OCI-LY1 (cell line): ENCODE results near the gene SCRN1.

Experiments used
- H2AFZ ChIP-seq: fragments of 200-600 bp; sonication (generic), shearing (Covaris generic); 2 replicates; pipeline ENCODE4 v1.6.0; 2014; ENCODE audit warnings: antibody characterized with exemption, mild to moderate bottlenecking, low read length
- H3F3A ChIP-seq: fragments of 200-600 bp; sonication (generic), shearing (Covaris generic); 2 replicates; pipeline ENCODE4 v1.6.0; 2014; ENCODE audit warnings: mild to moderate bottlenecking, antibody characterized with exemption, low read length, moderate library complexity; ENCODE audit not compliant: insufficient read depth
- H3K27ac ChIP-seq: fragments of 200-600 bp; sonication (generic); 2 replicates; pipeline ENCODE4 v1.5.1; 2014; ENCODE audit warnings: low read length, mixed run types, mild to moderate bottlenecking, low read depth; ENCODE audit not compliant: poor library complexity, severe bottlenecking
- H3K27me3 ChIP-seq: fragments of 200-600 bp; sonication (generic); 2 replicates; pipeline ENCODE4 v1.6.0; 2014; ENCODE audit warnings: antibody characterized with exemption, mild to moderate bottlenecking, low read length, moderate library complexity; ENCODE audit not compliant: insufficient read depth
- H3K36me3 ChIP-seq: fragments of 200-600 bp; sonication (generic); 2 replicates; pipeline ENCODE4 v1.6.1; 2014; ENCODE audit warnings: mild to moderate bottlenecking, antibody characterized with exemption, low read length, moderate library complexity, mixed read lengths; ENCODE audit not compliant: insufficient read depth
- H3K4me1 ChIP-seq: fragments of 200-600 bp; sonication (generic); 2 replicates; pipeline ENCODE4 v1.5.1; 2014; ENCODE audit warnings: mild to moderate bottlenecking, low read length, moderate library complexity; ENCODE audit not compliant: insufficient read depth, severe bottlenecking
- H3K4me2 ChIP-seq: fragments of 200-600 bp; sonication (generic), shearing (Covaris generic); 2 replicates; pipeline ENCODE4 v1.6.1; 2014; ENCODE audit warnings: low read length
- H3K4me3 ChIP-seq: fragments of 200-600 bp; sonication (generic); 2 replicates; pipeline ENCODE4 v1.5.1; 2014; ENCODE audit warnings: low read length, low read depth, mild to moderate bottlenecking, mixed read lengths; ENCODE audit not compliant: poor library complexity, severe bottlenecking
- H3K79me2 ChIP-seq: fragments of 200-600 bp; shearing (Covaris generic); 2 replicates; pipeline ENCODE4 v1.6.1; 2016; ENCODE audit warnings: mixed run types, low read length, mixed read lengths; ENCODE audit not compliant: insufficient read depth
- H3K9ac ChIP-seq: fragments of 200-600 bp; sonication (generic), shearing (Covaris generic); 2 replicates; pipeline ENCODE4 v1.6.1; 2014; ENCODE audit warnings: mild to moderate bottlenecking, low read length, mixed read lengths
- H3K9me2 ChIP-seq: fragments of 200-600 bp; sonication (generic), shearing (Covaris generic); 2 replicates; pipeline ENCODE4 v1.6.1; 2014; ENCODE audit warnings: low read depth, mild to moderate bottlenecking, low read length, mixed read lengths
- H3K9me3 ChIP-seq: fragments of 200-600 bp; shearing (Covaris generic); 2 replicates; pipeline ENCODE4 v1.6.1; 2014; ENCODE audit warnings: low read length, mixed read lengths
- H4K20me1 ChIP-seq: fragments of 200-600 bp; sonication (generic), shearing (Covaris generic); 2 replicates; pipeline ENCODE4 v1.6.0; 2016; ENCODE audit warnings: mild to moderate bottlenecking, low read length; ENCODE audit not compliant: insufficient read depth
- CTCF ChIP-seq: fragments of 200-600 bp; sonication (generic), shearing (Covaris generic); IDR thresholded peaks from 2 replicates; pipeline ENCODE4 v1.5.1; 2017; ENCODE audit warnings: mild to moderate bottlenecking, antibody characterized with exemption, low read length, moderate library complexity, mixed read lengths
- EZH2 ChIP-seq: fragments of 200-600 bp; sonication (generic), shearing (Covaris generic); IDR thresholded peaks from 2 replicates; pipeline ENCODE4 v1.8.0; 2017; ENCODE audit warnings: borderline replicate concordance, mixed run types, mild to moderate bottlenecking, antibody characterized with exemption, low read length, moderate library complexity, mixed read lengths

Gene SCRN1

GRCh38 chr7:29926741-29927140 is 62.9 kb downstream of the SCRN1 start:
- Histone ChIP-seq H3K9me3 (no peaks in the 10 kb centered on the region), H3K27ac (no peak overlapping the region), H3K4me3 (no peak overlapping the region), H3K79me2 (no peaks in the 10 kb centered on the region), H3K27me3 (no peaks in the 10 kb centered on the region), H2AFZ (no peak overlapping the region), H3F3A (no peaks in the 10 kb centered on the region), H3K4me1 (no peaks in the 10 kb centered on the region), H3K9me2 (no peaks in the 10 kb centered on the region), H4K20me1 (no peaks in the 10 kb centered on the region), H3K4me2 (no peak overlapping the region), H3K36me3 (peaks cover 36% of the 10 kb centered on the region), H3K9ac (no peak overlapping the region)
- TF ChIP-seq EZH2 (no peak), CTCF (no peak)

GRCh38 chr7:29926216-29926615 is 63.4 kb downstream of the SCRN1 start:
- TF ChIP-seq EZH2 (no peak), CTCF (no peak)
- H2AFZ ChIP-seq: no peak overlapping the region
- no peaks in the 10 kb centered on the region for H3K79me2 ChIP-seq
- H3F3A ChIP-seq: no peaks in the 10 kb centered on the region
- H3K36me3 ChIP-seq: peaks cover 37% of the 10 kb centered on the region
- no peaks in the 10 kb centered on the region for H3K9me2 ChIP-seq
- H3K27me3 ChIP-seq: no peaks in the 10 kb centered on the region
- H3K27ac ChIP-seq: no peak overlapping the region
- H3K4me2 ChIP-seq: no peak overlapping the region
- no peaks in the 10 kb centered on the region; the same call in 1 of the 2 replicates for H4K20me1 ChIP-seq
- H3K4me1 ChIP-seq: no peaks in the 10 kb centered on the region
- no peak overlapping the region for H3K9ac ChIP-seq
- no peaks in the 10 kb centered on the region for H3K9me3 ChIP-seq
- no peak overlapping the region for H3K4me3 ChIP-seq

GRCh38 chr7:29924684-29925083 is 64.9 kb downstream of the SCRN1 start:
- H3K79me2 ChIP-seq: no peaks in the 10 kb centered on the region
- H3K9me2 ChIP-seq: no peaks in the 10 kb centered on the region
- no peak overlapping the region for H3K4me3 ChIP-seq
- H4K20me1 ChIP-seq: no peaks in the 10 kb centered on the region; the same call in 1 of the 2 replicates
- H2AFZ ChIP-seq: no peak overlapping the region
- no peaks in the 10 kb centered on the region for H3K4me1 ChIP-seq
- no peaks in the 10 kb centered on the region for H3K9me3 ChIP-seq
- no peak overlapping the region for H3K4me2 ChIP-seq
- H3K27me3 ChIP-seq: no peaks in the 10 kb centered on the region
- H3K36me3 ChIP-seq: peaks cover 41% of the 10 kb centered on the region
- no peak overlapping the region for H3K27ac ChIP-seq
- no peaks in the 10 kb centered on the region for H3F3A ChIP-seq
- H3K9ac ChIP-seq: no peak overlapping the region
- TF ChIP-seq CTCF (no peak), EZH2 (no peak)
